NCI-H1694 (cell line): ENCODE data around the gene S1PR2.
"Not testable (repeated sequence)": the region's sequence is repeated elsewhere in the genome, so short reads cannot be mapped to it uniquely, and the experiment has no call there.

Experiments
- DNase-seq: peaks from one replicate; lab custom pipeline; 2025; lab: John Stamatoyannopoulos, UW

S1PR2 gene

DNA sequence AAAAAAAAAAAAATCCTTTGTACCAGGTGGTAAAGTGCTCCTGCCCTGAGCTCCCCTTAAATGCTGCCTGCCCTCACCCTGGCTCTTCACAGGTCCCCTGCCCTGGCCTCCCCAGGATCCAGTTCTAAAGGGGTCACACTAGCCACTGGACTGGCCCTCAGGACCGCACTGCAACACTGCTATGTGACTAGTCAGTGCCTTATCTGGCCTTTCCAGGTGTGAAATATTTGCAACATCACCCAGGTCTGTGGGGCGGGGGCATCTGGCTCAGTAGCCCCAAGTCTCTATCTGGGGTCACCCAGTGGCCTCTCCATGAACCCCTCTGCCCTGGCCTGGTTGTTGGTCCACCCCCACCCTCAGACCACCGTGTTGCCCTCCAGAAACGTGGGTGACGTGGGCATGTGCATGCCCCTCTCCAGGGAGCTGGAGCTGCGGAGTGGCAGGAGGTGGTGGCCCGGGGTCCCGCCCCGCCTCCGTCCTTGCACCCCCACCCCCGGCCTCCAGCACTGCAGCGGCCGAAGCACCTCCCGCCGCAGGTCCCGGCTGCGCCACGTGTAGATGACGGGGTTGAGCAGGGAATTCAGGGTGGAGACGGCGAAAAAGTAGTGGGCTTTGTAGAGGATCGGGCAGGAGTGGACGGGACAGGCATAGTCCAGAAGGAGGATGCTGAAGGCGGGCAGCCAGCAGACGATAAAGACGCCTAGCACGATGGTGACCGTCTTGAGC is 7.5 kb downstream of the S1PR2 start:
- no peak for DNase-seq

GRCh38 chr19:10222201-10222890 is 8.8 kb downstream of the S1PR2 start:
- no peak for DNase-seq

GRCh38 chr19:10220695-10221094 is 10.4 kb downstream of the S1PR2 start:
- DNase-seq = no peak

GRCh38 chr19:10219678-10220077 is 11.5 kb downstream of the S1PR2 start:
- DNase-seq = no peak

DNA sequence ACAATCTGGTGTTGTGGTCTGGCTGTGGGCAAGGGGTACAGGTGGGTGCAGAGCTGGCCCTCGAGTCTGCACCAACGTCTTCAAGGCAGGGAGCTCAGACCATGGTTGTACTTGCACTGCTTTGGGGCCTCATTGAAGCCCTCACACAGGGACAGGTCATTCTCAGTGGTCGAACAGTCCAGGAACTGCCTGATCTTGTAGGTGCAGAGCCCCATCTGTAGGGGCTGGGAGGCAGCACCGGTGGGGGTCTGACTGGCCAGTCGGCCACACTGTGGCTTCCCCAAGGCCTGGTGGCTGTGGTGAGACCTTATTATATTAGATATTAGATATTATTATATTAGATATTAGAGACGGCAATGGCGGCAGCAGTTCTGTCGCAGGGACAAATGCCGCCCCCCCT is 14.0 kb downstream of the S1PR2 start:
- no peak for DNase-seq

GRCh38 chr19:10214784-10215183 is 16.3 kb downstream of the S1PR2 start:
- no peak for DNase-seq

GRCh38 chr19:10211691-10212090 is 19.4 kb downstream of the S1PR2 start:
- DNase-seq = no peak

- DNase-seq = no peak
Observed at GRCh38 chr19:10211061-10211460, 20.1 kb downstream of the S1PR2 start.

GRCh38 chr19:10209315-10209714 is 21.8 kb downstream of the S1PR2 start:
- DNase-seq = no peak

DNA sequence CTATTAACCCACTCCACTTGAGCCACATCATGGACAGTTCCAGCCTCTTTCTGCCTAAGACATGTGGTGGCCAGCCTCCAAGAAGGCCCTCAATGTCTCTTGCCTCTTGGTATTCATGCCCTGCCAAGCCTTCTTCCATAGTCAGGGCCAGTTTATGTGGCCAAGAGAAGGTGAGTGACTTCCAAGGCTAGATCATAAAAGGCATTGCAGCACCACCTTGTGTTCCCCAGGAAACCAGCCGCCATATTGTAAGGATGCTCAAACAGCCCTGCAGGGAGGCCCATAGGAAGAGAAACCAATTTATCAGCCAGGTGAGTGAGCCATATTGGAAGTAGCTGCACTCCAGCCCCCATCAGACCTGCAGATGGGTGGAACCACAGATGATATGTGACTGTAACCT is 24.1 kb downstream of the S1PR2 start:
- DNase-seq = no peak

DNA sequence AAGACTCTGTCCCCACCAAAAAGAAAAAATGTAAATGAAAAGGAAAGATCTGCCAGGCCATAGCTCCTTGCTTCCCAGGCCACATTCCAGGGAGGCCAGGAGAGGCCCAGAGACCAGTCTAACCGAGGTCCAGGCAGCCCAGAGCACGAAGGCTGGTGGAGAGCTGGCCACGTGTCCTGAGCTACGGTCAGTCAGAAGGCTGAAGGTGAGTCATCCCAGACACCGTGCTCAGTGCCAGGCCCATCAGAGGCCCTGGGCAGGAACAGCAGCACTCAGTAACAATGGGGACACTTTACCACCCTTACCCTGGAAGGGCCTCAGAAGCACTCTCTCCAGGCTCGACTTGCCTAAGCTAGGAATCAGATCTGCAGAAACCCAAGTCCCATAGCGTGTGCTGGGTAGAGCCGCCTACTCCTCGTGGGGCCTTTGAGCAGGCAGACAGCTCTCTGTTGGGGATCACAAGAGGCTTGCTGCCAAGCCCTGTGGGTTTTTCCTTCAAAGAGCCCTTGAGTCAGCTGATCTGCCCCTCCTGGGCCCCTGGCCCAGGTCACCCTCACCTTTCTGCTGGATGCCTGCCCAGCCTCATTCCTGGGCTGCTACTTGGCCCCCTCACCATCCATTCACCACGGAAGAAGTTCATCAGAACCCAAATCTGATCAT is 24.8 kb downstream of the S1PR2 start:
- DNase-seq = no peak

GRCh38 chr19:10205636-10206035 is 25.5 kb downstream of the S1PR2 start:
- DNase-seq = no peak

DNA sequence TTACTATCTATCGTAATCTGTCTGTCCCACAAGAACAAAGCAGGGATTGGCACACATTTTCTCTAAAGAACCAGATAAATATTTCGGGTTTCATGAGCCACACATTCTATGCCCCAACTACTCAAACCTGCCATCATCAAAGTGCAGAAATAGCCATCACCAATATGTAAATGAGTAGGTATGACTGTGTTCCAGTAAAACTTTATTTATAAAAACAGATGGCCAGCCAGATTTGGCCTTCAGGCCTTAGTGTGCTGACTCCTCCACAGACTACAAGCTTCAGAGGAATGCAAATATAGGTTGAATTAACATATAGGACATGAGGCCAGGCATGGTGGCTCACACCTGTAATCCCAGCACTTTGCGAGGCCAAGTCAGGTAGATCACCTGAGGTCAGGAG is 27.4 kb downstream of the S1PR2 start:
- no peak for DNase-seq

GRCh38 chr19:10201176-10201575 is 30.0 kb downstream of the S1PR2 start:
- no peak for DNase-seq

DNA sequence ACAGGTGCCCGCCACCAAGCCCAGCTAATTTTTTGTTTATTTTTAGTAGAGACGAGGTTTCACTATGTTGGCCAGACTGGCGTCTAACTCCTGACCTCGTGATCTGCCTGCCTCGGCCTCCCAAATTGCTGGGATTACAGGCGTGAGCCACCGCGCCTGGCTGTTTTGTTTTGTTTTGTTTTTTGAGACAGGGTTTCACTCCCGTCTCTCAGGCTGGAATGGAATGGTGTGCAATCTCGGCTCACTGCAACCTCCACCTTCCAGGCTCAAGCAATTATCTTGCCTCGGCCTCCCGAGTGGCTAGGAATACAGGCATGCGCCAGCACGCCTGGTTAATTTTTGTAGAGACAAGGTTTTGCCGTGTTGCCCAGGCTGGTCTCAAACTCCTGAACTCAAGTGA is 31.0 kb downstream of the S1PR2 start:
- DNase-seq = not testable (repeated sequence)

DNA sequence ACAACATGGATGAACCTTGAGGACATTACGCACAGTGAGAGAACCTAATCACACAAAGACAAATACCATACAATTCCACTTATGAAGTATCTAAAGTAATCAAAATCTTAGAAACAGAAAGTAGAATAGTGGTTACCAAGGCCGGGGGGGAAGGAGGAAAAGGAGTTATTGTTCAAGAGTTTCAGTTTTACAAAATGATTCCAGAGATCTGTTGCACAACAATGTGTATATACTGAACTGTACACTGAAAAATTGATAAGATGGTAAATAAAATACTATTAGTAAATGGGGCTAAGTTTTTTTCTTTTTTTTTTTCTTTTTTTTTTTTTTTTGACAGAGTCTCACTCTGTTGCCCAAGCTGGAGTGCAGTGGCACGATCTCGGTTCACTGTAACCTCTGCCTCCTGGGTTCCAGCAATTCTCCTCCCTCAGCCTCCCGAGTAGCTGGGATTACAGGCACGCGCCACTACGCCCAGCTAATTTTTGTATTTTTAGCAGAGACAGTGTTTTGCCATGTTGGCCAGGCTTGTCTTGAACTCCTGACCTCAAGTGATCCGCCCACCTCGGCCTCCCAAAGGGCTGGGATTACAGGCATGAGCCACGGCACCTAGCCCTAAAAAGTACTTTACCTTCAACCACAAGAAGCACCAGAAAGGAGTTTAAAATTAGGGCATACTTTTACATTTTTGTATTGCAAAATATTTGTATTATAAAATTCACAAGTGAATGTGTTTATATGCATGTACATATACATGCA is 32.1 kb downstream of the S1PR2 start:
- DNase-seq = not testable (repeated sequence)

DNA sequence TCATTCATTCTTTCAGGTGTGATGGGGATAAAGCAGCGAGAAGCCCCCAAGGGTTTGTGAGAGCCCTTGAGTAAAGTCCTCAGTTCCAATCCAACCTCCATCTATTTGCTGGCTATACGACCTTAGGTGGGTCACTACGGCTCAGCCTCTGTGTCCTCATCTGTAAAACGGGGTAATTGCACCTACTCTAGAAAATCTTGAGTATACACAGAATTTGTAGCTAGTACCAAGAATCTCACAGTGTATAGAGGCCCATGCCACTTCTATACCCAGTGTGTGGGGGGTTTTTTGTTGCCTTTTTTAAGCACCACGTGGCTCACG is 36.0 kb downstream of the S1PR2 start:
- no peak for DNase-seq

DNA sequence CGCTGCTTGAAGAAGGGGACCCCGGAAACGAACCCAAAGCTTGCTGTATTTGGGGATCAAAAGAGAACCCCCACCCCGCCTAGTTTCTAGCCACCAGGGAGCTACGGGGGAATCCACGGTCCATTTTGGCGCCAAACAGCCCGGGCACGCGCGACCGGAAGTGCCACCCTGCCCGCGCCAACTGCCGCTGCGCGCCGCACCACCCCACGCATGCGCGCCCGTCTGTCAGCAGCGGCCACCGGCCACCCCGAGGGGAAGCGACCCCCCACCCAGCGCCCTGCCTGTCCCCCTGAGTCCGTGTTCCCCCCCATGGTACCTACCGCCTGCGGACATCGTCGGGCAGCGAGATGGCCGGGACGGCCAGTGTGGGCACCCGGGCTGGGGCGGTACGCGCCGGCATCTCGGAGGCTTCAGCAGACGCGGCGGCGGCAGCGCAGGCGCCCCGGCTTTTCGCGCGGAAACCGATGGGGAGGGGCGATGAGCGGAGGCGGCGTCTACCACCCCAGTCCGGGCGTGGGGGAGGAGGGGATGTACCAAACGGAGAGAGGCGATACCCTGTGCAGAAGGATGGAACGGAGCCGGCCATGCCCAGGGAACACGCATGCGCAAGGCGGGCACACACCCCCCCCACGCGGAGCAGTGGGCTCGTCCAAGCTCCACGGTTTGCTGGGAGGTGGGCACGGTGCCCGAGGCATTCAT is 36.5 kb downstream of the S1PR2 start, which contains the start of gene DNMT1:
DNMT1 (minus strand) TSS at position 454 of the 699 bp plus-strand sequence; CDS start at position 400, 54 bp downstream.
- DNase-seq = peak; percentile 92

DNA sequence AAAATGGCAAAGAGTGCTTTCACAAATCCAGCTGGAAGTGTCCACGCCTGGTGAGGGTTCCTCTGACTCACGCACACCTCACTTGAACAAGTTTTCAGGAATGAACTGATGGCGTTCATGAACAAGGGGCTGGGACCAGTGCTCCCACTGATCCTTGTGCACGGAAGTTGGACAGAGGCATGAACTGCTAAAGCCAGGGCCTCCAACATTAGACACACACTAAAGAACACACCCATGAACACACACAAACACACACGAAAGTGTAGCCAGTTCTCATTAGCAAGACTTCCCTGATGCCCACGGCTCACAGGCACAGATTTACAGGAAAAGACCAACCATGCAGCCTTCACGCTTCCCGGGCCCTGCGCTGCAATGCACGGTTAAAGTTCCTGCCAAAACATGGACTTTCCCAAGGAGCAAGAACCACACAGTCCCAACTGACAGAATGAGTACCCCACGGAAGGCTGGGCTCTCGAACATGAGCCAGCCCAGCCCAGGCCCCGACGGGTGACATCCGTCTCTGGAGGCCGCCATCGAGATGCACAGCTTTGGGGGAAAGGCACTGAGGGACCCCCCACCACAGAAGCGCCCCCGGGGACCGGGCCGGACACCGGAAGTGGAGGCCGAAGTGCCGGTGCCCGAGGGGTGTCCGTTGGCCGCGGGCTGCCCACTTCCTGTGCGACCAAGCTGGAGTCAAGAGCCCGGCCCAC is 37.2 kb downstream of the S1PR2 start:
- DNase-seq = no peak

- no peak for DNase-seq
Observed at GRCh38 chr19:10192922-10193321, 38.2 kb downstream of the S1PR2 start.

- no peak for DNase-seq
Observed at GRCh38 chr19:10191347-10191746, 39.8 kb downstream of the S1PR2 start.
